Activated CD4-positive, alpha-beta T cell treated with anti-CD3 and anti-CD28 coated beads for 24 hours (primary cell): ENCODE measurements around the gene TBCD.

ENCODE experiments used
- DNase-seq, 2 donors: peaks; one replicate each; pipeline ENCODE4 v3.0.0-alpha.2; 2020; ENCODE audit warnings: low read depth in 2 of 2

The TBCD gene

DNA sequence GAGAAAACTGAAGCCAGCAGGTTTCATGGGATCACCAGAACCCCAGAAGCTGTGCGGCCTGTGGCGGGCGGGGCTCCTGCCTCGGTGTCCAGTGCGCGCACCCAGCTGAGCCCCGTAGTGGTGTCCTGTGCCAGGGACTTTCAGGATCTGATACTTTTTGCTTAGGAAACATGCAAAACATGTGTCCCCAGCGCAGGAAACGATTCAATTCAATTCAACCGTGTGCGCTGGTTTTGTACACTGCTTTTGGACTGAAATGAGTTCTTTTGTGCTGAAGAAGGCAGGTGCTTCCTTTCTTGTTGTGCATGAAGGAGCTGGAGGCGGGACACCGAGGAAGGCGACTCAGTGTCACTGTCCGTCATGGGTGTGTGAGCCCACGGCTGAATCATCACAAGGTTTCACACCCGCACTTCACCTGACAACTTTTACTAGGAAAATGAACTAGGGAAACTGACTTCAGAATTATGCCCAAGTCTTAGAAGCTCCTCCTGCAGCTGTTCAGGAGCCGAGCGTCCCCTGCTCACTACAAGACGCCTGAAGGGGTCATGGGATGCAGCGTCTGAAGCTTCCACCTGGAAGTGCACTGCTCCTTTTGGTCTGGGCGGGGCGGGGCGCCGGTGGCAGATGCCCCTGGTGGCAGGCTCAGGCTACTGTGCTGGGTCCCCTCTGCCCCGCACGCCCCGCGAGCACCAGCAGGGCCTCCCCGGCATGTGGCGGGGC, 119.4 kb downstream of the TBCD start:
- no peak for DNase-seq

DNA sequence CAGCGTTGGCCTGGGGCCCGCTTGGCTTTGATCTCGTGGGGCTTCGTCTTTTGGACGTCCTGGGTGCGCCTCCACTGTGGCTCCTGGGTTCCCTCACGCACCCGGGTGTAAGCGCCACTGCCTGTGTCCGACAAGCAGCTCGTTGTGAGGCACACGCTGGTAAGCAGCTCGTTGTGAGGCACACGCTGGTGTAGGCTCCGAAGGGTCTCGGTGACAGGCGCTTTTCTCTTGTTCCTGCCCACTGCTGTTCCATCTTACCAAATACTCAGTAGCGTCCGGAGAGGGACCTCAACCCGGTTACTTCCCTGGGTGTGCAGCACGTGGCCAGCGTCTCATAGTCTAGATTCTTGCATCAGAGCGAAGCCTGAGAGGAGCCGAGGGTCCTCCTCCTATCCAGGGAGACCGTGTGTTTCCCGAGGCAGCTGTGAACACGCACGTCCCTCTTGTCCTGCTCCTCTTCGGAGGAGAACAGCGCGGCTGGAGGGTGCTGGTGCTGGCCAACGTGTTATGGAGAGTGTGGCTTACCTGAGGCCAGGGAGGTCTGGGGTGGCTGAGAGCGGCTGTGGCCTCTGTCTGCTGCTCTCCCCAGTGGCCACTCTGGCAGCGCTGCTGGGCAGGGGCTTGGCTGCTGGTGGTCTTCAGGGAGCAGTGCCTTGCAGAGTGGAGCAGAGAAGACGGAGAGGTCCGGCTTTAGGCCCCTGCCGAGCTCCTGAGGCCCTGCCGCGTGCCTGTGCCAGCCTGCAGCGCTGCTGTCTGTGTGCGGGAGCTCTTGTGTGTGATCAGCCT, 120.1 kb downstream of the TBCD start:
- DNase-seq, result no peak

DNA sequence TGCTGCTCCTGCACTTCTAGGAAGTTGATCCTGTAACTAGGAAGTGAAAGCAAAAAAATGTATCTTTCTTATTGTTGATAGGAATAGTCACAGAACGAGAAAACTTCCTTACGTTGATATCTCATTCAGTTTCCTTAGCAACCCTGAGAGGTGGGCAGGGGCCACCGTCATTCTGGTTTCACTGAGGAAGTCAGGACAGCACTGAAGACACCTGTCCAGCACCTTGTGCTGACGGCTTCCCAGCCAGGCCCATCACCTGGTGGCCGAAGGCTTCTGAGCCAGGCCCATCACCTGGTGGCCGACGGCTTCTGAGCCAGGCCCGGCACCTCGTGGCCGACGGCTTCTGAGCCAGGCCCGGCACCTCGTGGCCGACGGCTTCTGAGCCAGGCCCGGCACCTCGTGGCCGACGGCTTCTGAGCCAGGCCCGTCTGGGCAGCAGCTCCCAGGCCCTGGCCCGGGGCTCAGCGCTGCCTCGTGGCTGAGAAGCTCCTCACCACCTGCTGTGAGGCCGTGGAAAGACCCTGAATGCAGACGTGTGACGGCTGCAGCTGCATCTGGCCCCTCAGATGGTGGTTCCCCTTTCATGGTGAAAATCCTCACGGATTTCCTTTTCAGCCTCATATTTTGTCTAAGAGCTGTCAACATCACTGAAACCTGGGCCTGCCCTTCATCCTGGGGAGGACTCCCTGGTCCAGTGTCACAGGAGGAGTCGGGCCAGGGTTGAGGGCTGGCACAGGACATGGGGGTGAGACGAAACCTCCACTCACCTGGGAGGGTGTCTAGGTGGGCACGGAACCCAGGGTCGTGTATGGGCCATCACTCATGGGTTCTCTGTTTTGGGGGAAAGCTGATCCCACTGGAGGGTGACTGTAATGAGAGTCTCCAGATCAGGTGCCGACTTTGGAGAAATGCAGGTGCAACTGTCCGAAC, 121.0 kb downstream of the TBCD start:
- DNase-seq, result no peak

DNA sequence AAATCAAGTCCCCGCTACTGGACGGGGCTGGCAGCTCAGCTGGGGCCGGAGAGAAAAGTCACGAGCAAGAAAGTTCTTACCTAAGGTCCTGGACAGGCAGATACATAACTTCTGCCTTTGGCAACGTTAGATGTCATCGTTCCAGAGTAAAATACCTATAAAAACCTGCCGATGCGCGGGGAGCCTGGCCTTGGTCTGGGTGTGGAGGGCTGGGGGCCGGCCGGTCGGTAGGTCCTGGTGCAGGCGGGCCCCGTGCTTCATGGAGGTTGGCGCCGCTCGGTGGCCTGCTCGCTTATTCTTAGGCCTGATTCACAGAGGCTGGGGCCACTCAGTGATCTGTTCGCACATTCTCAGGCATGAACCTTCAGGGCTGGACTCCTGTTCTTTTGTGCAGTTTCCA, 121.7 kb downstream of the TBCD start:
- DNase-seq, result no peak

DNA sequence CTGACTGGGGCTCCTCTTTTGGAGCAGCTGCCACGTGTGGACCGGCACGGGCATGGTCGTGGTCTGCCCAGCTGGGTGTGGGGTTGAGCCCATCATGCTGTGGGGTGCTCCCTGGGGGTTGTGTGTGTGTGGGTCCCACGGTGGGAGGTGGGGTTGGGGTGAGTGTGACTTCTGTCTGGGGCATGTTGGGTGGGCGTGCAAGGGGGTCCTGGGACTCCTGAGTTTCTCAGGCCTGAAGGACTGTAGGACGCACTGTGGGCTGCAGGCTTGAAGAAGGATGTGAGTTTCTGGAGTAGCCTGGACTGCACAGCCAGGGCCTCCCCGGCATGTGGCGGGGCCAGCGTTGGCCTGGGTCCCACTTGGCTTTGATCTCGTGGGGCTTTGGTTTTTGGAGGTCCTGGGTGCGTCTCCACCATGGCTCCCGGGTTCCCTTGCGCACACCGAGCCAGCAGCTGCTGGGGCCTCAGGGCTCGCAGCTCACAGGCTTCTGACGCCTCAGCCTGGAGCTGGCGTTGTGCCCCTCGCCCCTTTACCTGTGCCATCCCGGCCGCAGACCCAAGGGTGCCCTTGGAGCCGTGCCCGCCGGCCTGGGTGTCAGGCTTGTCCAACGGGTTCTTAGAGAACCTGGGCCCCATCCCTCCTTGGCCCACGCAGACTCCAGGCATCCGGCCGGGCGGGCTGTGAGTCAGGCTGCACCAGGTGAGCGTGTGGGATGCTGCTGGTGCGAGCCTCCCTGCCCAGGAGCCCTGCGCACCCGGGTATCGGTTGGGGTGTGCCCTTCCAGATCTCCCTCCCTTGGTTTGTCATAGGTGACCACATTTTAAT, 122.4 kb downstream of the TBCD start:
- no peak for DNase-seq

DNA sequence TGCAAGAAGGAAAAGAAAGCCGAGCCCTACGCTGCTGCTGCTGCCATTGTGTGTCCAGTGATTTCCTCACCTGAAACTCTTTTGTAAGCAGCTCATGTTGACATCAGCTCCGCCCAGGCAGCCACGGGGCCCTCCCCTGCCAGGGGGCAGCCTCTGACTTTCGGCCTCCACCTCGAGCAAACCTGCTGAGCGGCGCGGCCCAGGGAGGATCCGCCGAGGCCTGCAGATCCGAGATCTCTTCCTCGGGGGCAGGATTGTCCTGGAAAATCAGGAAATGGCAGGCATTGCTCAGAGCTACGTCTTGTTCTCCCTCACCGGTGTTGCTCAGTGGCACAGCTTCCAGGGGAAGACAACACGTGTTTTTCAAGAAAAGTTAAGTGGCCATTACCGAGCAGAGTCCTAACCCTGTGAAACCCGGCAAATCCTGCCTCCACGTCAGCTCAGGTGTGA, 123.6 kb downstream of the TBCD start:
- DNase-seq, result no peak

DNA sequence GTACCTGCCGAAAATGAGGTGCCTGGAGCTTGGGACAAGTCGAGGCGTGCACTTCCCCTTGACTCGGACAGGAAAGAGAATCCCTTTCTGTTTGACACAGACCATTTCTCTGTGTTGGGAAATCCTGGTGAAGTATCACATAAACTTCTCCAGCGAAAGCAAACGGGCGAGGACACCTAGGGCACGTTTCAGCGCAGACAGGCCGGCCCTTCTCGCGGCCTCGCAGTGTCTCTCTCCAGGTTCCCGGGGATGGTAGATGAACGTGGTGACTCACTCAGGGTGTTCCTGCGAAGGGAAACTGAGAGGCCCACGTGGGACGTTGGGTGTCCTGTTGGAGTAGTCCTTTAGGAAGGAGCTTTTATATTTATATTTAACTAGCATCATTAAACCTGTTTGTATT, 124.3 kb downstream of the TBCD start:
- DNase-seq, result no peak

- no peak for DNase-seq
These were observed 124.9 kb downstream of the TBCD start for GRCh38 chr17:82876602-82877379.

- no peak for DNase-seq
These were observed 126.7 kb downstream of the TBCD start for GRCh38 chr17:82878527-82878926.

DNA sequence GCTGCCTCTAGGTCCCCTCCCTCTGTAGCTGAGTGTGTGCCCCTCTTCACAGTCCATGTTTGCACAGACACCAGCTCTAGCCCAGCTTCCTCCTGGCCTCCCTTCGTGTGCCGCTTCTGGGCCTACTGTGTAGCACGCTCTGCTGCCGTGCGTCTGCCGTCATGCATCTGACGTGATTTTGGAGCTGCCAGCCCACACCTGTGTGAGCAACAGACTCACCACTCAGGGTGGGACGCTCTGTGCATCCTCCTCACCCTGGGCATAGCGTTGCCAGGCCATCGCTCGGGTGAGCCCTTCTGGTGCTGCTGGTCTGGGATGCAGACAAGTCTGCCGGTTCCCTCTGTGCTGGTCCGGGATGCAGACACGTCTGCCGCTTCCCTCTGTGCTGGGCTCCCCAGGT, 127.4 kb downstream of the TBCD start:
- no peak for DNase-seq

DNA sequence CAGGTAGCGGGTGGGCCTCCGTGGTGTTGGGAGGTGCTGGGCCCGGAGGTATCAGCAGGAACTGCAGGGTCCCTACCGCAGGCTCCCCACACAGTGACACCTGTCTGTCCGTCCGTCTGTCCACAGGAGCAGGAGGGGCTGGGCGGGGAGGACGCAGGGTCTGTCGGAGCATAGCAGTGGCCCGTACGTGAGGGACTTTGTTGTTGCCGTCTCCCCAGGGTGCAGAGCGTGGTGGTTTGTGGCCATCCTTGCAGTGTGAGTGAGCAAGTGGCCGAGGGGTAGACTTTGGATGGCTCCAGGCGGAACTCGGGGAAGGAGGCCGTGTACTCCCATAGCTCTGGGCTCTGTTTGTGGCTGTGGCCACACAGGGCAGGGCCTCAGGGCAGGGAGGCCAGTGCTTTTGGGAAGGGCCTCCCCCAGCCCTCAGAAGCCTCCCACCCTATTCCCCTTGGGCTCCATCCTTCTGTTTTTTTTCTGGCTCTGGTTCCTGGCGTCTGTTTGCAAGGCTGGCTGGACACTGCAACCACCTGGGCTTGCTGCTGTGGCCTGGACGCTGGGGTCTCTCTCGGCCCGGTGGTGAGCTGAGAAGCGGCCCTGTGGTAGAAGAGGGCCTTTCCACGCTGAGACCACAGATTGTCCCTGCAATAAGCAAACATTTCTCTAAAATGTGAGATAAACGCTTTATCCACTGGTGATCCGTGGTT, 128.9 kb downstream of the TBCD start:
- no peak for DNase-seq

GRCh38 chr17:82881324-82881823, 129.5 kb downstream of the TBCD start:
- DNase-seq, result no peak

GRCh38 chr17:82881900-82882714, 130.2 kb downstream of the TBCD start:
- no peak for DNase-seq

DNA sequence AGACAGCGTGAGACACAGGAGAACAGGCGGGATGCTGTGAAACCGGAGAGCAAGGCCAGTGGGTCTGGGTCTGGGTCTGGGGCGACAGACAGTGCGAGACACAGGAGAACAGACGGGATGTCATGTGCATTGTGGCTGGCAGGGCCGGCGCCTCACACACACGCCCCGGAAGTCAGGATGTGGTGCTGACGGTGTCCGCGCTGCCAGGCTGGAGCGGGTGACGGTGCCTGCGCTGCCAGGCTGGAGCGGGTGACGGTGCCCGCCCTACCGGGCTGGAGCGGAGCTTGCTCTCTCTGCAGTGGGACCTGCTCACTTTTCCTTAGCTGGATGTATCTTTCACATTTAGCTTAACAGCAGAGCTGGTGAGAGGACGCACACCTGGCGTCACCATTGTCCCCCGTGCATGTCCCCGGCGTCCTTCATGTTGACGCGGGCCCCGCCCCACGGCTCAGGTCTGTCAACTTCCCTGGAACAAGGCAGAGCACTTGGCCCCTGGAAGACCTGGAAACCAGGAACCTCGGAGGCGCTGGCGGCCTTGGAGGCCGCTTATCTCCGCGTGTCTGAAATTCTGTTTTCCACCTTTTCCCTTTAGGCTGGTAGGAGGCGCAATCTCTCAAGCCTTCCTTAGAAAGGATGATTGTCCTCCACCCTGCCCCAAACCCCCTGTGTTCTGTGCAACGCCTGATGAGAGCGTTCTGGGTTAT, 131.0 kb downstream of the TBCD start:
- DNase-seq, result peak; percentile 49 to 57

- DNase-seq, result no peak
These were observed 131.7 kb downstream of the TBCD start for GRCh38 chr17:82883419-82884031.

- no peak for DNase-seq
These were observed 132.6 kb downstream of the TBCD start for GRCh38 chr17:82884341-82884969.

- DNase-seq, result no peak
These were observed 133.1 kb downstream of the TBCD start for GRCh38 chr17:82884970-82885353.
